Measurements from ENCODE around the gene IL22RA2. TPM values are rescaled to one million over a fixed set of nuclear protein-coding genes. Genes with fewer than 3 reads are reported as not detected.

IL22RA2 gene
- total and polyA plus RNA-seq, 7 donors: not detected

DNA sequence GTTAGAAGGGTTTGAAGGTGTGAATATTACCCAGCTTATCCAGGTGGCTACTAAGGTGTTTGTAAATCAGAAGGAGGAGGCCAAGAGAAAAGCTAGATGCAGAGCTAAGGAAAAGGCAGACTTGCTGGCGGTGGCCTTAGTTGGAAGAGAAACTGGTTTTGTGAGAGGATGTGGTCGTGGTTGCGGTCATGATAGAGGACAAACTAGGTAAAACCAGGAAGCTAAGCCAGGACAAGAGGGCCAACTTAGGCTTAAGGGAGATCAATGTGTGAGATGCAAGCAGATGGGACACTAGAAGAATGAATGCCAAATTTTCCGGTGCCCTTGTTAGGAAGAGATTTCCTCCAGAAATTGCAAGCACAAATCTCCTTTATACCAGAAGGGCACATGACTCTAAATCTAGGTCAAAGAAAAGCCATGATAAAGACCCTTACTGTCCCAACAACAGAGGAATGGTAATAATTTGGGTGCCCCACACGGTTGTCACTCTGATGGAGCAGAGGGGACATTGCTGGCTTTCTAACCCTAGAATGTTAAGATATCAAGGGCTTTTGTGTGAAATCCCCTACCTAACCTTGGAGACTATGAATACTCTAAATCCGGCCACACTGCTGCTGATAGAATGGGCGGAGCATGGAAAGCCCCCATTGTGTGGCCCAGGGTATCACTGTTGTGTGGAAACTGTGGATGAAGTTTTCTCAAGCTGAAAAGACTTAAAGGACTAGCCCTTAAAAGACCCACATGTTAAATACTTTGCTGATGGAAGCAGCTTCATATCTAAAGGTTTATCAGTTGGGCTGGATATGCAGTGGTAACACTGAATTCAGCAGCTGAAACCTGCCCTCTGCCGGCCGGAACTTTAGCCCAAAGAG lies 7.8 kb downstream of the IL22RA2 start:
- H3K27ac ChIP-seq: no peak overlapping the region
- TF ChIP-seq, protein P1, sequence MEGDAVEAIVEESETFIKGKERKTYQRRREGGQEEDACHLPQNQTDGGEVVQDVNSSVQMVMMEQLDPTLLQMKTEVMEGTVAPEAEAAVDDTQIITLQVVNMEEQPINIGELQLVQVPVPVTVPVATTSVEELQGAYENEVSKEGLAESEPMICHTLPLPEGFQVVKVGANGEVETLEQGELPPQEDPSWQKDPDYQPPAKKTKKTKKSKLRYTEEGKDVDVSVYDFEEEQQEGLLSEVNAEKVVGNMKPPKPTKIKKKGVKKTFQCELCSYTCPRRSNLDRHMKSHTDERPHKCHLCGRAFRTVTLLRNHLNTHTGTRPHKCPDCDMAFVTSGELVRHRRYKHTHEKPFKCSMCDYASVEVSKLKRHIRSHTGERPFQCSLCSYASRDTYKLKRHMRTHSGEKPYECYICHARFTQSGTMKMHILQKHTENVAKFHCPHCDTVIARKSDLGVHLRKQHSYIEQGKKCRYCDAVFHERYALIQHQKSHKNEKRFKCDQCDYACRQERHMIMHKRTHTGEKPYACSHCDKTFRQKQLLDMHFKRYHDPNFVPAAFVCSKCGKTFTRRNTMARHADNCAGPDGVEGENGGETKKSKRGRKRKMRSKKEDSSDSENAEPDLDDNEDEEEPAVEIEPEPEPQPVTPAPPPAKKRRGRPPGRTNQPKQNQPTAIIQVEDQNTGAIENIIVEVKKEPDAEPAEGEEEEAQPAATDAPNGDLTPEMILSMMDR (IDR thresholded peaks at IDR 0.05): no peak
- intact Hi-C loops (cut with DNase I): no loop called here
- ATAC-seq: no peak
- no peaks in the 10 kb centered on the region for H3K4me1 ChIP-seq
- 81 to 89% (median 82%) methylated on average over 9 of the region's 9 CpGs for WGBS, 3 donors
- H3K9me3 ChIP-seq: no peaks in the 10 kb centered on the region
- H3K4me3 ChIP-seq: no peak overlapping the region
- no peaks in the 10 kb centered on the region for H3K27me3 ChIP-seq (ENCODE audit: insufficient read depth in 3 of 3, low read length in 2 of 3)
- DNase-seq: no peak
- no peaks in the 10 kb centered on the region for H3K36me3 ChIP-seq (ENCODE audit: insufficient read depth in 1 of 2, low read depth in 1 of 2)

DNA sequence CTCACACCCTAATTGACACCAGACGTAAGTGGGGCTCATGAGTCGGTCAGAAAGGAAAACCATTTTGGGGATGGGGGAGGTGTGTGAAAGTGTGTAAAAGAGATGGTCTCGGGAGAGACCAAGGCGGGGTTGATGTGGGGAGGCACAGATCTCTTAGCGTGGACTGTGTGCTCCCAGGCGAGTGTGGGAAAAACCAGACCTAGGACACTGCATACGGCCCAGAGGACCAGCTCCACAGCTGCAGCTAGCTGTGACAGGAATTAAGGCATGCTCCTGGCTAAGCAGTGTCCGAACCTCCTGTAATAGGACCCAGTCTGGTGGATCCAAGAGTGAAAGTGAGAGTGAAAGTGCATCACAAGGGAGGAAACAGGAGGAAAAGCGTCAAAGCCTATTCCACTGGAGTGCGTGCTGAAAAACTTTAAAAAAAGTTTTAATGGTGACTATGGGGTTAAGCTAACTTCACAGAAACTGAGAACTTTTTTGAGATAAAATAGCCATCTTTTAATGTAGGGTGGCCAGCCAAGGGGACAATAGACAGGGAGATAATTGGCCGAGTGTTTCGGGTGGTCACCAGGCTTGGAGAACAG lies 9.6 kb downstream of the IL22RA2 start:
- no peak for ATAC-seq
- Histone ChIP-seq H3K27ac (no peak overlapping the region), H3K4me1 (no peaks in the 10 kb centered on the region), H3K27me3 (ENCODE audit: insufficient read depth in 3 of 3, low read length in 2 of 3) (no peaks in the 10 kb centered on the region), H3K4me3 (no peak overlapping the region), H3K36me3 (ENCODE audit: insufficient read depth in 1 of 2, low read depth in 1 of 2) (no peaks in the 10 kb centered on the region), H3K9me3 (no peaks in the 10 kb centered on the region)
- WGBS, 3 donors: 87 to 93% (median 90%) methylated on average over 12 of the region's 12 CpGs
- TF ChIP-seq, protein P1 (IDR thresholded peaks at IDR 0.05): no peak
- intact Hi-C loops (cut with DNase I): no loop called here
- DNase-seq: no peak

DNA sequence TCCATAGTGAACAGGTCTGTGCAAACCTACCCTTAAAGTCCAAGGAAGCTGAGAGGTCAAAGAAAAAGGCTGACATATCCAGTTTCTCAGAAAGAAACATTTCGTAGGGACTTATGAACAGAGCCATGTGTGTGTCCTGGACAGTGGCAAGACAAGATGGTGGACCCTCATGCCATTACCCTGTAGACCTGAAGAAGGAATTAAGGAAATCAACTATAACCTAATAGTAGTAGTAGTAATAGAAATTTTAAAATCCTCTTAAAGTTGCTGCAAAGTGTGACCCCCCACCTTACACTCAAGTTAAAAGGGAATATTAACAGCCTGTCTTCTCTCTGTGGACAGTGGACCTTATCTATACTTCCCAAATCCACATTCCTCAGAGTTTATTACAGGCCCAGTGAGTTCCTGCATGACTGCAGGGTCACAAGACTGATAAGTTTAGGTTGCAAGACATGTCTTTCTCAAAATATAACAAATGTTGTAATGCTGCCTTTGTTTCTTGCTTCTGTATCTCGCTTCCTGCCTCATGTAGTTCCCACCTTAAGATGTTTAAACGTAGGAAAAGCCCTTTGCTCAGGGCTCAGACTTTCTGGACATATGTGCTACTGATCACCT lies 10.6 kb downstream of the IL22RA2 start:
- H3K27ac ChIP-seq: no peak overlapping the region
- no peaks in the 10 kb centered on the region for H3K9me3 ChIP-seq
- intact Hi-C loops (cut with DNase I): no loop called here
- 74 to 79% (median 75%) methylated on average over 3 of the region's 3 CpGs for WGBS, 3 donors
- H3K4me3 ChIP-seq: no peak overlapping the region
- H3K4me1 ChIP-seq: no peaks in the 10 kb centered on the region
- no peaks in the 10 kb centered on the region for H3K36me3 ChIP-seq (ENCODE audit: insufficient read depth in 1 of 2, low read depth in 1 of 2)
- H3K27me3 ChIP-seq (ENCODE audit: insufficient read depth in 3 of 3, low read length in 2 of 3): no peaks in the 10 kb centered on the region
- no peak for DNase-seq
- ATAC-seq: no peak
- TF ChIP-seq, protein P1 (IDR thresholded peaks at IDR 0.05): no peak

DNA sequence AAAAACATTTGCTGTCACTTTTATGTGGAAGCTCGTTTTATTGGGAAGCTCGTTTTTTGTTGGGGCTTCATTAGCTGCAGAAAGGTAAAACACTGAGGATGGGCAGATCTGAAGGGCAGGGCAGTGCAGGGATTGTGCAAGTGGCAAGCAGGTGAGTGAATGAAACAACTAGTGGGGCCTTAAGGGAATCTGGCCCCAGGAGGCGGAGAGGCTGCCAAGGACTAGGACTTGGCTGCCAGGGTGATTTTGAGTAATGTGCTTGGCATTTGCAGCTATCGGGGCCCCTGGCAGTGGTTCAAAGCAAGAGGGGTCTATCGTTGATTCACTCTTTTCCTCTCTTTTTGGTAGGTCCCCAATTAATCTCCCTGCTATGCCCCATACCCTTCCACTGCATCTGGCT lies 11.5 kb downstream of the IL22RA2 start:
- 57 to 68% (median 62%) methylated on average over 5 of the region's 5 CpGs for WGBS, 3 donors
- DNase-seq: no peak
- Histone ChIP-seq H3K4me3 (no peak overlapping the region), H3K27me3 (ENCODE audit: insufficient read depth in 3 of 3, low read length in 2 of 3) (no peaks in the 10 kb centered on the region), H3K27ac (no peak overlapping the region), H3K4me1 (no peaks in the 10 kb centered on the region), H3K36me3 (ENCODE audit: insufficient read depth in 1 of 2, low read depth in 1 of 2) (no peaks in the 10 kb centered on the region), H3K9me3 (no peaks in the 10 kb centered on the region)
- intact Hi-C loops (cut with DNase I): no loop called here
- ATAC-seq: no peak
- TF ChIP-seq, protein P1 (IDR thresholded peaks at IDR 0.05): no peak

Data from psoas muscle (tissue), 8 donors.